GM19023 (cell line): Measurements from ENCODE around the gene SELPLG.

Source experiments
- ATAC-seq: cut with Tn5 transposase; IDR thresholded peaks from one replicate; pipeline ENCODE4 v1.9.1; 2021; ENCODE audit warnings: mild to moderate bottlenecking, moderate library complexity; ENCODE audit not compliant: unreplicated experiment

The SELPLG gene

DNA sequence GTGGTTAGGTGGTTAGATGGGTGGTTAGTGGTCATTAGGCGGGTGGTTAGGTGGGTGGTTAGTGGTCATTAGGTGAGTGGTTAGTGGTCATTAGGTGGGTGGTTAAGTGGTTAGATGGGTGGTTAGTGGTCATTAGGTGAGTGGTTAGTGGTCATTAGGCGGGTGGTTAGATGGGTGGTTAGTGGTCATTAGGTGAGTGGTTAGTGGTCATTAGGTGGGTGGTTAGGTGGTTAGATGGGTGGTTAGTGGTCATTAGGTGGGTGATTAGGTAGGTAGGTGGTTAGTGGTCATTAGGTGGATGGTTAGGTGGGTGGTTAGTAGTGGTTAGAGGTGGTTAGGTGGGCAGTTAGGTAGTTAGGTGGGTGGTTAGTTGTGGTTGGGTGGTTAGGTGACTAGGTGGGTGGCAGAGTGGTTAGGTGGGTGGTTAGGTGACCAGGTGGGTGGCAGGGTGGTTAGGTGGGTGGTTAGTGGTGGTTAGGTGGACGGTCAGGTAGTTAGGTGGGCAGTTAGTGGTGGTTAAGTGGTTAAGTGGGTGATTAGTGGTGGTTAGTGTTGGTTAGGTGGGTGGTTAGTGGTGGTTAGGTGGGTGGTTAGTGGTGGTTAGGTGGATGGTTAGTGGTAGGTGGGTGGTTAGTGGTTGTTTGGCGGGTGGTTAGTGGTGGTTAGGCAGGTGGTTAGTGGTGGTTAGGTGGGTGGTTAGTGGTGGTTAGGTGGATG lies 27.8 kb downstream of the SELPLG start:
- no peak for ATAC-seq

DNA sequence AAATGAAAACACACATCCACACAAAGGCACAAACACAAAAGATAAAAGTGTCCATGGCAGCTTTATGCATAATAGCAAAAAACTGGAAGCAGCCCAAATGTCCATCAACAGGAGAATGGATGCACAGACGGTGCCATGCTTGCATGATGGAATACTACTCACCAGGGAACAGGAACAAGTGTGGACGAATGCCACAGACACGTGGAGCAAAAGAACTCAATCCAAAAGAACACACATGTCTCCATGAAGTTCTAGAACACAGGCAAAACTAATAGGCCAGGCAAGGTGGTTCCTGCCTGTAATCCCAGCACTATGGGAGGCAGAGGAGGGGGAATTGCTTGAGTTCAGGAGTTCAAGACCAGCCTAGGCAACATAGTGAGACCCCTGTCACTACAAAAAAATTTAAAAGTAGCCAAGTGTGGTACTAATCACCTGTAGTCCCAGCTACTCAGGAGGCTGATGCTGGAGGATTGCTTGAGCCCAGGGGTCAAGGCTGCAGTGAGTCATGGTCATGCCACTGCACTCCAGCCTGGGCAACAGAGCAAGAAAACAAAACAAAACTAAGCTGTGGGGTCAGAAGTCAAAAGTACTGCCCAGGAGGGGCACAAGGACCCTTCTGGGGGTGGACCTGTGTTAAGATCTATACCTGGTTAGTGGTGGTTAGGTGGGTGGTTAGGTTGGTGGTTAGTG lies 28.5 kb downstream of the SELPLG start:
- no peak for ATAC-seq

DNA sequence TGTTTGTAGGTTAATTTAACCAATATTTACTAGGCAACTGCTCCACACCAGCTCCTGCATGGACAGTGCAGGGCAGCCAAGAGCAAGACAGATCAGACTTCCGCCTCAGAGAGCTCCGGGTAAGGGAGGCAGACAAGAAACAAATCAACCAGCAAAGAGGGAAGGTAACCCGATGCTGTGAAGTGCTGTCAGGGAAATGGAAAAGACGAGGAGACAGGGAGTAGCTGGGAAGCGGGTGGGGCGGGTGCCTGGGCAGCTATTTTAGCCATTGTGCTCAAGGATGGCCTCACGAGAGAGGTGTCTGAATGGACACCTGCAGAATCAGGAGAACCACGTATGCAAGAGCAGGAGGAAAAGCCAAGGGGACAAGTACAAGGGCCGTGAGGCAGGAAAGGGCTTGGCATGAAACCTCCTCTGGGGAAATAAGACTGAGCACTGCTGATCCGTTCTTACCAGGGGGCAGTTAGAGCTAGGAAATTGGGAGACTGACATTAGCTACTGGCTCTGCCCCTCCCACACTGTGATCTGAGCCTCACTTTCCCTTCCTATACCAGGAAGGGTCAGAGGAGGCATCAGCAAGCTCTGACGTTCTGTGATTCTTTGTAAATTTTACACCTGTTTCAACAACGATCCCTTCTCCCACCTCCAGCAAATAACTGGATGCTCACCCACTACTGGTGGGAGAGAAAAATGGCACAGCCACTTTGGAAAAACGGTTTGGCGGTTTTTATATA lies 29.3 kb downstream of the SELPLG start:
- no peak for ATAC-seq

DNA sequence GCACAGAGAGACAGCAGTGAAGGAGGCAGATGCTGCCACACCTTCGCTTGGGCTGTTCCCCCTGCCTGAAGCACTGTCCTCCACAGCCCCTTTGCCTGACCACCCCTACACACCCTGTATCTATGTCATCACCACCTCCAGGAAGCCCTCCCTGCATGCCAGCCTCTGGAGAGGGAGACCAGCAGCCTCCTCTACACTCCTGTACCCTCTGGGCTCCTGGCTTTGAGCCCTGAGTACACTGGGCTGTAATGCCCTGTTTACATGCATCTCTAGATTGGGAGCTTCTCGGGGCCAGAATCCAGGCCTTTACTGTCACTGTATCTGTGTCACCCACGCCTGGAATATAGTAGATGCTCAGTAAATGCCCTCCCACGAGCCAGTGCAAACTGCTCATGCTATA lies 30.0 kb downstream of the SELPLG start:
- no peak for ATAC-seq

GRCh38 chr12:108602976-108603704 lies 30.6 kb downstream of the SELPLG start:
- ATAC-seq, result no peak

DNA sequence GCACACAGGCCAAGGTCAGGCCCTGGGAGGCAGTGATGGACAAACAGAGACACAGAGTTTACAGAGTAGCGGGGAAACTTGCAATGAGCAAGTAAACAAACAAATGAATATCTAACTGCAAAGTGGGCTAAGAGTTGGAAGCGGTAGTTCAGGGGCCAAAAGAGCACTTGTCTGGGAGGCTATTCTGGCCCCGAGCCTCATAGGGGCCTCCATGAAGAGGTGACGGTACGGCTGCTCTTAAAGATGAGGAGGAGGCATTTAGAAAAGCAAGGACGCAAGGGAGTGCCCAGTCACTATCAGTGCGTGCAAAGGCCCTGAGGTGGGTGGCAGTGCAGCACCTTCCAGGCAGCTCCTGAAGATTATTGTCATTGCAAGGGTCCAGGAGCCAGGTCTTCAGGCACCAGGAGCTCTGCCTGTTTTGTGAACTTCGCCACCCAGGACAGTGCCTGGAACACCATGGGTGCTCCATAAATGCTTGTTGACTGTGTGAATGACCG lies 31.4 kb downstream of the SELPLG start:
- ATAC-seq, result no peak

- no peak for ATAC-seq
Observed at GRCh38 chr12:108600702-108601007, 33.0 kb downstream of the SELPLG start.

DNA sequence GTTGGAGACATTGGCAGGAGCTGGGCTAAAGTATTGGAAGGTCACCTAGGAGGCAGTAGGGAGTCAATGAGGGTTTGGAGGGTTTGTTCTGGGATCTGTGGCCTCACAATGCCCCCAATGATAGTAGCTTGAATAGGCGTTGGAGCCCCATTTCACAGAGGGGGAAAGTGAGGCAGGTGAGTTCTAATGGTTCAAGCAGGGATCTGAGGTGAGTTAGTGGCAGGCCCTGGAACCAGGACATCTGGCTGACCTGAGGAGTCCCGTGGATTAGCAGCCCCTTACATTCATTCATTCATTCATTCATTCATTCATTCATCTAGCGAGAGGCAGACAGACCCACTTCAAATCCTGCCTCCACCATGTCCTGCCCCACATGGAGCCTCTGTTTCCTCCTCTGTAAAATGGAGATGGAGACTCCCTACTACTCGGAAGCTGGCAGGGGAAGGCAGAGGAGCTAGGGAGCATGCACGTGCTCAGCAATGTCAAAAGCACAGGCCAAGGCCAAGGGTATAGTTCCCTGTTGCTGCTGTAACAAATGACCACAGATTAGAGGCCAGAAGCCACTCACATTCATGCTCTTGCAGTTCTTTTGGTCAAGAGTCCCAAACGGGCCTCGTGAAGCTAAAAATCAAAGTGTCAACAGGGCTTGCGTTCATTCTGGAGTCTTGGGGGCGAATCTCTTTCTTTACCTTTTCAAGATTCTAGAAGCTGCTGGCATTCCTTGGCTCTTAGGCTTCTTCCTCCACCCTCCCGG lies 33.6 kb downstream of the SELPLG start:
- no peak for ATAC-seq

GRCh38 chr12:108599541-108599940 lies 34.2 kb downstream of the SELPLG start:
- ATAC-seq, result no peak

DNA sequence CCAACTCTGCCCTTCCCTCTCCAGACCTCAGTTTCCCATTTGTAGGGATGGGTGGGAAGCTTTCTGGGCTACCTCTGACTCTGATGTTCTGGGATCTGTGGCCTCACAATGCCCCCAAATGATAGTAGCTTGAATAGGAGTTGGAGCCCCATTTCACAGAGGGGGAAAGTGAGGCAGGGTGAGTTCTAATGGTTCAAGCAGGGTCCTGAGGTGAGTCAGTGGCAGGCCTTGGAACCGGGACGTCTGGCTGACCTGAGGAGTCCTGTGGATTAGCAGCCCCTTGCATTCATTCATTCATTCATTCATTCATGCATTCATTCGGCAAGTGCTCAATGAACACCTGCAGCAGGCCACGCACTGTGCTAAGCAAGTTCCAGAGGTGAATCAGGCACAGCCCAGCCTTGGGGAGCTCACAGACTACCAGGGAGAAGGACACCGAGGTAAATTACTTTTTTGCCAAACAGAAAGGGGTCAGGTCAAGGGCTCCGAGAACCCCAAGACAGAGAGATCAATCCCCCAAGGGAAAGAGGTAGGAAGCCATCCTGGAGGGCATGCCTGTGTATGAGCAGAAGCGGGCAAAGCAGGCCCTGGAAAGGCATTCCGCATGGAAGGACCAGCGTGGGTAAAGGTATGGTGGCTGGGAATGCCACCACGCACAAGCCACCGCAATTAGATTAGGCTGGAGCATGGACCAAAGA lies 35.0 kb downstream of the SELPLG start:
- ATAC-seq, result no peak

GRCh38 chr12:108597559-108598471 lies 35.9 kb downstream of the SELPLG start, which contains the start of gene TMEM119:
Gene TMEM119 (minus strand): TSS chr12:108598084. CDS start chr12:108592383, 5,701 bp downstream.
- ATAC-seq, result no peak

DNA sequence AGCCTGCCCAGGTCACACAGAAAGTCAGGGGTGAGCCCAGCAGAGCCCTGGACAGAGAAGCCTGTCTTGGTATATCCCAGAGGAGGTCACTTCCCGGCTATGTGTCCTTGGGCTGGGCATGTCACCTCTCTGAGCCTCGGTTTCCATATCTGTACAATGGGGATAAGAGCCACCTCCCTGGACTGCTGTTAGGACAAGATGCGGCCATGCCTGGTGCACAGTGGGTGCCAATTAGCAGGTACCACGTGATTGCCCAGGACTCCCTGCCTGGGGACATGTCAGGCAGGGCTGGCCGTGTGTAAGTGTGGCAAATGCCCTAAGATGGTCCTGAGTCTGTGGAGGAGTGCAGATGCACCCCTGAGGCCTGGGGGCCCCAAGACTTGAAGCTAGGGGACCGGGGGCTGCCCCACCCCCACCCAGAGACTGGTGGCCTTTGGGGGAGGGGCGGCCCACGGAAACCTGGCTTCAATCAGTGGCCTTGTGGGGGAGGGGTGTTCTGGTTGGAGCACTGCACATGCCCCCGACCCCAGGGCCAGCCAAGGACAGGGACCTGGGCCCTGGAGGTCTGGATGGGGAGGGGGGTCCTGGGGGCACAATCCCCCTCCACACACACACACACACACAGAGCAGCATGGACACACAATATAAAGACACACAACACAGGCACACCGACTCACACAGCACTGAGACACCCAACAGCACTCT lies 36.7 kb downstream of the SELPLG start:
- ATAC-seq, result no peak

GRCh38 chr12:108595711-108596647 lies 37.7 kb downstream of the SELPLG start:
- no peak for ATAC-seq

- ATAC-seq, result no peak
Observed at GRCh38 chr12:108594960-108595710, 38.6 kb downstream of the SELPLG start.

DNA sequence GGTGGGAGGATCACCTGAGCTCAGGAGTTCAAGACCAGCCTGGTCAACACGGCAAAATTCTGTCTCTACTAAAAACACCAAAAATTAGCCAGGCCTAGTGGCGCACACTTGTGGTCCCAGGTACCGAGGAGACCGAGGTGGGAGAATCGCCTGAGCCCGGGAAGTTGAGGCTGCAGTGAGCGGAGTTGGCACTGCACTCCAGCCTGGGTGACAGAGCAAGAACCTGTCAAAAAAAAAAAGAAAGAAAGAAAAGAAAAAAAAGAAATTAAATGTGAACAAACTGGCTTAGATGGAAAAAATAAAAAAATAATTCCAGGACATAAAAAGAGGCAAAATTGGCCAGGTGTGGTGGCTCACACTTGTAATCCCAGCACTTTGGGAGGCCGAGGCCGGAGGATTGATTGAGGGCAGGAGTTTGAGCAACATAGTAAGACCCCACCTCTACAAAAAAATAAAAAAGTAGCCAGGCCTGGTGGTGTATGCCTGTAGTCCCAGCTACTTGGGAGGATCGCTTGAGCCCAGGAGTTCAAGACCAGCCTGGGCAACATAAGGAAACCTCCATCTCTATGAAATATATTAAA lies 39.3 kb downstream of the SELPLG start:
- no peak for ATAC-seq
